Hematopoietic multipotent progenitor cell treated with erythropoietin and hydrocortisone succinate and interleukin-3 and kit ligand, for 15 days (in vitro differentiated cells): ENCODE data around the gene CRIP1.

ENCODE experiments used
- DNase-seq: peaks from one replicate; pipeline ENCODE4 v3.0.0-alpha.2; 2015; ENCODE audit warnings: low spot score

The CRIP1 gene, protein sequence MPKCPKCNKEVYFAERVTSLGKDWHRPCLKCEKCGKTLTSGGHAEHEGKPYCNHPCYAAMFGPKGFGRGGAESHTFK

GRCh38 chr14:105486163-105486973 is at the start of gene CRIP1:
TSS of gene CRIP1 (plus strand) at chr14:105486886. CDS start at chr14:105487260, 374 bp downstream.
- no peak for DNase-seq

GRCh38 chr14:105436891-105437722 is 49.6 kb upstream of the CRIP1 start:
- no peak for DNase-seq

DNA sequence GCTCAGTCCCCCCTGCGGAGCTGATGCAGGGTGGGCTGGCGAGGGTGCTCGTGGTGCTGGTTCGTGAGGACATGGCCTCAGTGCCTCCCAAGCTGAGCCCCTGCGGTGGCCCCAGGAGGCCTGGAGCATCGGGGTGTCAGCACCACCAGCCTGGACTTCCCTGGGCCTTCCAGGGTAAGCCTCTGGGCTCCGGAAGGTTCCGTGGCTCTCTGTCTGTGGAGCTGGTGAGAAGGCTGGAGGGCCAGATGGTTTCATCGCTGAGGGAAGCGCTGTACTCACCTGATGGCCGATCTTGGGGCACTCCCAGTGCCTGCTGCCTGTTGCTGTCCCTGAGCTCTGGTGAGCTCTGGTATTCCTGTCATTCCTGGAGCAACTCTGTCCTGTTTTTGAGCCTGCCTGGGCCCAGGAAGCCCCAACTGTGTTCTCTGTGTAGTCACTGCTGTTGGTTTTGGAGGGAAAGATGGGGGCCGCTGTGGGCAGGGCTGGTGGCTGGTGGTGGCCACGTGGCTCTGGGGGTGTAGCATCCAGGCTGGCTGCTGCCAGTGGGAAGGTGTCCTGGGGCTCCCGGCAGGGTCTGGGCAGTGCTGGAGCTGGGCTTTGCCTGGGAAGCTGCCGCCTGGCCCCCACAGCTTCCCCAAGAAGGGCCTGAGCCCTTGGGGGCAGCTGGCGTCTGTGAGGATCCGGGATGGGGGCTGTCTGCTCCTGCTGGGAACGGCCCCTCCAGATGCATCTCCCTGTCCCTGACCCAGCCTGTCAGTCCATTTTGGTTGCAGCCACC is 48.8 kb upstream of the CRIP1 start:
- DNase-seq: no peak

DNA sequence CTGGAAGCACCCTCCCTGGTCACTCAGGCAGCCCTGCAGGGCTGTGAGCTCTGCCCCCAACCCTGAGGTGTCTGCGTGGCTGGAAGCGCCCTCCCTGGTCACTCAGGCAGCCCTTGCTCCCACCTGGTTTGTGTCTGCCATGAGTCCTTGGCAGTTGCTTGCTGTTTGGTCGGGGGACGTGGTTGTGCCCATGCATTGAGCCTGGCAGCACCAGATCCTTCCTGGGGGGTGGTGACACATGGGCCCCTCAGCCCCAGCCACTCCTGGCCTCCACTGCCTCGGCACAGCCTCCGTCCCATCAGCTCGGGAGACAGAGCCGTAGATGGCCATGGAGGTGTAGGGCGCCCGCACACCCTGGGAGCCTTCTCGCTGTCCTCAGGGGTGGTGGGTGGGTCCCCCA is 47.5 kb upstream of the CRIP1 start:
- DNase-seq: no peak

GRCh38 chr14:105439710-105440553 is 46.8 kb upstream of the CRIP1 start:
- peak; percentile 71 for DNase-seq

DNA sequence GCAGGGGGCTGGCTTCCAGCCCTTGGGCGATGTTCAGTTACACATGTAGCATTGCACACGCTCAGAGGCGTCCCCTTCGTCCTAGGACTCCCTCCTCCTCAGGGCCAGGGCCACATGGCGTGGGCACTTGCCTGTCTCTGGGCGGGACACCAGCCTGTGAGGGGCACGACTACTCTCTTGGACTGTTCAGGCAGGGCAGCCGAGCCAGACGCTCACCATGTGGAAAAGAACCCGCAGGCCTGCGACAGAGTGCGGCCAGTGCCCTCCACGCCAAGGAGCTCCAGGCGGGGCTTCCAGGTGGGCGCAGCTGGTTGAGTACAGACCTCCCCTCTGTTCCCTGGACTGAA is 46.2 kb upstream of the CRIP1 start:
- DNase-seq: no peak

GRCh38 chr14:105440992-105441391 is 45.7 kb upstream of the CRIP1 start:
- DNase-seq: no peak

DNA sequence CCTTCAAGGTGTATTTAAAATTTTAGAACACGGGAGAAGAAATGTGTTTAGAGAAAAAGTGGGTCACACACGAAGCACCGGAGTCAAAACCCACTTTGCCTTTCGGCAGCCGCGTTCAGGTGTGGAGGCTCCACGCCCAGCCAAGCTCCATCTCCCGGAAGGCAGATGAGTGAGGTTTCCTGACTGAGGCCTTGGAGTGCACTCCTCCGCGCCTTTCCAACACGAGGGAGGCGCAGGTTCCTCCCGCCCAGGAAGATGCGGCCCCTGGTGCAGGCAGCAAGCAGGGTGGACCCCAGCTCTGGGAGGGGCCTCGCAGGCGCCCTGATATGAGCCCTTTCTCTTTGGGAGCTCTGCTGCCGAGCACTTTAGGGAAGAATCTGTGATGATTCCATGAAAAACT is 44.6 kb upstream of the CRIP1 start:
- DNase-seq: no peak

DNA sequence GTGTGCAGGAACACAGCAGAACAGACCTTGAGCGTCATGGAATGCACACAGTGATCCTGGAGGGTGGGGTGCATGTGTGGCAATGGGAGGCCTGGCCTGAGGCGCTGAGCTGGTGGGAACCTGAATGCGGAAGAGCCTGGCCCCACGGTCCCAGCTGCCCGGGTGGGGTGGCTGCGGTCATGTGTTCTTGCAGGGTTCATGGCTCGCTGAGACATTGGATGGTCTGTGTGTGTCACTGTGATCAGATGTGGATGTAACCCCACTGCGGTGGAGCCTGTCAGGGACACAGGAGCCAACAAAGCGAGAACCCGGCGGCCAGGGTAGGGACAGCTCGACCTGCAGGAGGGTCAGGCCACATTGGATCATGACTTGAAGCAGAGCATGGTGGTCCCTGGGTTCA is 43.9 kb upstream of the CRIP1 start:
- no peak for DNase-seq

DNA sequence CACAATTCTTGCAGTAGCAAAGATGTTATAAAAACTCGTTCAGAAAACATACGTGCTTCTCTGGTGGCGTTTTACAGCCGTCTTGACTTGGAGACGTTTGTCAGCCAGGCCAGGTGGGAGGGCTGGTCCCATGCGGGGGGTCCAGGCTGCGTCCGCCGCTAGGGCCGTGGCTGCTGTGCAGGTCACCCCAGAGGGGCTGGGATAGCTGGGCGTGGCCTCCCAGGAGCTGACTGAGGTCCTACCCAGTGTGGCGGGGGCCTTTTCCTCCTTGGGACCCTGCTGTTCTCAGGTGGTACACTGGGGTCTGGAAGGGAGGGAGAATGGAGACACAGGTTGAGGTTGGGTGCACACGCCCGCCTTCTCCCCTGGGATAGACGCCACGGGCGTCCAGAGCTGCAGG is 41.8 kb upstream of the CRIP1 start:
- no peak for DNase-seq

DNA sequence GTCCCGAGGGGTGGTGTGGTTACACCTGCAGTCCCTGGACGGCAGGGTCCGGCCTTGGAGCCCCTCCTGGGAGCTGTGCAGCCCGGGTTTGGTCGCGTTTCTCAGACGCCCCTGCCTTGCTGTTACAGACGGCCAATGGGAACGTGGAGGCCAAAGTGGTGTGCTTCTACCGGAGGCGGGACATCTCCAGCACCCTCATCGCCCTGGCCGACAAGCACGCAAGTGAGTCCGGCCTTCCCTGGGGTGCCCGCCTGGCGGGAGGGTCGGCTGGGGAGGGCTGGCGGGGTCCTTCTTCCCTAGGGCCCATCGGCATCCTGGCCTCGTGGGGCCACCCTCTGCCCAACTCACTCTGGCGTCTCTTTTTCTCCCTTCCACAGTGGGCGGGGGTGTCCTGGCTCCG is 41.4 kb upstream of the CRIP1 start:
- DNase-seq: no peak

DNA sequence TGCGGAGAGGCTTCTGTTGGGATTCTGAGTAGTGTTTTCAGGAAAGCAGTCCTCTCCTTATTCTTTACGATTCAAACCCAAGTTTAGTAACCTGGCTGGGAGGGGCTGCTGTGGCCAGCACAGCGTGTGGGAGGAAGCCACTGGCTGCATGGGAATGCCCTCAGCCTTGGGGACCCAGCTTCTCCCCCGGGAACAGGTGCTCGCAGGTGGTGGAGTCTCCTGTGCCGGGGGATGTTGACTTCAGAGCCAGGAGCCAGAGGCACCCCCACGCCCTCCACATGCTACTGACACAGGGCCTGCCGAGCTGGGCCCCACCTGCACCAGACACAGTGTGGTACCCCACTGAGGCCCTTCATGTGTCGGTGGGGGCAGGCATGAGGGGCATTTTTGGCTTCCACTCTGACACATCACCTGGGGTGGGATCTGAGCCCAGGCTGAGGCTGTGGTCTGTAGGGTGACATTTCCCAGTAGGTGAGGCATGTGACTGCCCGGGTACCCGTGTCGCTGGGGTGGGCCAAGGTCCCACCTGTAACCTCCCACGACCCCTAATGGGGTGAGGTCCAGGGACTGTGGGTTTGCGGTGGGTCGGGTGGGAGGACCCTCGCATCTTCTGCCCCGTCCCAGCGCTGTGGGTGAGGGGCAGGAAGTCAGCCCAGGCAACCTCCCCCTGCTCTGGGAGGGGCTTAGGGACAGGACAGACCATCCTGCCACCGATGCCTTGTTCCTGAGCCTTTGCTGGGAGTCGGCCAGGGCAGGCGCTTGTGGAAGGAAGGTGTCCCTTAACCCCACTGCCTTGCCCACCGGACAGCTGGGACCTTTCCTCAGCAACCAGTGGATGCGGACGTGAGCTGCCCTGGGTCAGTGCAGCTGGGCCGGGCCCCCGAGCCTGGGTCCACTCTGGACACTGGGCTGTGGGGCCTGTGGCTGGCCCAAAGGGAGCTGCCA is 40.5 kb upstream of the CRIP1 start:
- no peak for DNase-seq

DNA sequence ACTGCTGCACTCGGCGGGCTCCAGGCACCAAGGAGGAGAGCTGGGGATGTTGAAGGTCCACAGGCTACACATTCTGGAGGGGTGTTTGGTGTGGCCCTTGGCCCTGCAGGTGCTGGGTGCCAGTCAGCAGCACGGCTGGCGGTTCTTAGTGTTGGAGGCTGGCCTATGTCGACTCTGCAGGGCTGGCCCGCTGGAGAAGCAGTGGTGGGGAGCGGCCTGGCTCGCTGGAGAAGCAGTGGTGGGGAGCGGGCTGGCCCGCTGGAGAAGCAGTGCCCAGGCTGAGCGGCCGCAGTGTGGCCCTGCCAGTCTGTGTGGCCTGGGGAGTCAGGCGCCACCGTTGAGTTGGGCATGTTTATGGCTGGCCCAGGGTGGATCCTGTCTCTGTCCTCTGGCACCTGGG is 39.7 kb upstream of the CRIP1 start:
- no peak for DNase-seq

- DNase-seq: no peak
These were observed 38.7 kb upstream of the CRIP1 start for GRCh38 chr14:105447651-105448640.

DNA sequence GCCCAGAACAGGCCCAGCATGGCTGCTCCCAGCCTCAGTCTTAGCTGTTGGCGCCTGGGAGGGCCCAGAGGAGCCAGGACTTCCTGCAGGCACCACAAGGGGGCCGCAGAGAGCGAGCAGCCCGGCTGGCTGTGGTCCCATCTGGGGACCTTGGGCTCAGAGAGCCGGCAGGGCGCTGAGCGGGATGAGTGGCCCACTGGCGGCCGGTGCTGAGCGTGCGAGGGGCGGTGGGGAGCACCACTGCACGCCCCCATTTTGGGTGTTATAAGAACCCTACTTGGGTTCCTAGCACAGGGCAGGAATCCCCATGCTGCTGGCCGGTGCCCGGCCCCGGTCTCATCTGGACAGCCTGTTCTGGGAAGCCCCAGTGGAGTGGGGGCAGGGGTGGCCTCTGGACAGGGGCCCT is 38.0 kb upstream of the CRIP1 start:
- peak; percentile 70 for DNase-seq

- no peak for DNase-seq
These were observed 37.2 kb upstream of the CRIP1 start for GRCh38 chr14:105449276-105450122.

GRCh38 chr14:105450123-105450505 is 36.6 kb upstream of the CRIP1 start:
- no peak for DNase-seq
